Sigmoid colon (tissue), 4 donors: ENCODE measurements around the gene FBXW11.

ENCODE experiments used
- EP300 ChIP-seq, 4 donors: sonication (generic); formaldehyde crosslinking; IDR thresholded peaks; one replicate each; pipeline ENCODE4 v1.6.1; 2017; ENCODE audit warnings: antibody characterized with exemption in 4 of 4
- TF ChIP-seq, protein P1 (sequence below), 4 experiments: fragments of 450-650 bp in 3 of 4; fragments of 200-600 bp in 1 of 4; IDR thresholded peaks; one replicate each; pipeline ENCODE4 v1.5.1; 2016 to 2019; ENCODE audit warnings: antibody characterized with exemption in 4 of 4, mild to moderate bottlenecking in 3 of 4, moderate library complexity in 2 of 4

- TF ChIP-seq, protein P1, sequence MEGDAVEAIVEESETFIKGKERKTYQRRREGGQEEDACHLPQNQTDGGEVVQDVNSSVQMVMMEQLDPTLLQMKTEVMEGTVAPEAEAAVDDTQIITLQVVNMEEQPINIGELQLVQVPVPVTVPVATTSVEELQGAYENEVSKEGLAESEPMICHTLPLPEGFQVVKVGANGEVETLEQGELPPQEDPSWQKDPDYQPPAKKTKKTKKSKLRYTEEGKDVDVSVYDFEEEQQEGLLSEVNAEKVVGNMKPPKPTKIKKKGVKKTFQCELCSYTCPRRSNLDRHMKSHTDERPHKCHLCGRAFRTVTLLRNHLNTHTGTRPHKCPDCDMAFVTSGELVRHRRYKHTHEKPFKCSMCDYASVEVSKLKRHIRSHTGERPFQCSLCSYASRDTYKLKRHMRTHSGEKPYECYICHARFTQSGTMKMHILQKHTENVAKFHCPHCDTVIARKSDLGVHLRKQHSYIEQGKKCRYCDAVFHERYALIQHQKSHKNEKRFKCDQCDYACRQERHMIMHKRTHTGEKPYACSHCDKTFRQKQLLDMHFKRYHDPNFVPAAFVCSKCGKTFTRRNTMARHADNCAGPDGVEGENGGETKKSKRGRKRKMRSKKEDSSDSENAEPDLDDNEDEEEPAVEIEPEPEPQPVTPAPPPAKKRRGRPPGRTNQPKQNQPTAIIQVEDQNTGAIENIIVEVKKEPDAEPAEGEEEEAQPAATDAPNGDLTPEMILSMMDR (IDR thresholded peaks at IDR 0.05): no peak
- TF ChIP-seq EP300 (IDR thresholded peaks at IDR 0.05): no peak
These were observed 2.7 kb downstream of the FBXW11 start for GRCh38 chr5:172003746-172004145.
